Measurements from ENCODE around the gene ORM2. TPM values are rescaled to one million over a fixed set of nuclear protein-coding genes. Genes with fewer than 3 reads are reported as not detected.

The ORM2 gene
- polyA plus RNA-seq, 1 of the 3 experiments (the other 2 are of a cell fraction), result not detected

GRCh38 chr9:114364134-114365041, 34.7 kb downstream of the ORM2 start:
- H3K36me3 ChIP-seq (replicated peaks in 1 of 2; ENCODE audit: control insufficient read depth in 1 of 2, insufficient read depth in 2 of 2, low read length in 1 of 2), result no peaks in the 10 kb centered on the region
- no peaks in the 10 kb centered on the region for H3K9me3 ChIP-seq
- H3K9me2 ChIP-seq, result no peaks in the 10 kb centered on the region
- H3K9ac ChIP-seq, result no peak overlapping the region
- no peak overlapping the region for H2AFZ ChIP-seq (ENCODE audit: low read depth)
- no peaks in the 10 kb centered on the region for H3K79me2 ChIP-seq (ENCODE audit: insufficient read depth)
- 0 out of 2 replicates have a peak overlapping the region, but pooled peaks have one; percentile 19 for H3K4me2 ChIP-seq
- TF ChIP-seq FOXJ3 (CRISPR knock-in tag; IDR thresholded peaks at IDR 0.05) (no peak), CHD2 (IDR thresholded peaks at IDR 0.05; ENCODE audit: low read length, partially characterized antibody) (no peak), USF1 (IDR thresholded peaks at IDR 0.05; ENCODE audit: borderline replicate concordance, low read depth) (no peak), NRF1 (IDR thresholded peaks at IDR 0.05; ENCODE audit: low read depth, low read length) (no peak), EP300 (IDR thresholded peaks at IDR 0.05; ENCODE audit: borderline replicate concordance in 1 of 2, low read depth in 1 of 2, low read length in 1 of 2) (no peak), TCF12 (IDR thresholded peaks at IDR 0.05) (no peak), EZH2phosphoT487 (IDR thresholded peaks at IDR 0.05; ENCODE audit: borderline replicate concordance, low read depth) (no peak), NFIC (IDR thresholded peaks at IDR 0.05; ENCODE audit: borderline replicate concordance) (no peak), REST (IDR thresholded peaks at IDR 0.05; ENCODE audit: low read depth, low read length) (no peak), RAD21 (IDR thresholded peaks at IDR 0.05; ENCODE audit: low read length) (no peak), RCOR1 (IDR thresholded peaks at IDR 0.05; ENCODE audit: low read length) (no peak), POLR2AphosphoS5 (IDR thresholded peaks at IDR 0.05; ENCODE audit: low read depth, low read length) (no peak), MXI1 (IDR thresholded peaks at IDR 0.05; ENCODE audit: low read depth, low read length) (no peak), FOSL2 (IDR thresholded peaks at IDR 0.05; ENCODE audit: borderline replicate concordance, low read depth) (no peak)
- no peak overlapping the region for H3K4me3 ChIP-seq (ENCODE audit: low read depth in 2 of 2, low read length in 1 of 2)
- H4K20me1 ChIP-seq (ENCODE audit: insufficient read depth), result no peaks in the 10 kb centered on the region
- peak overlapping the region in 1 of 2 experiments; percentile 42; a peak in 2 of 4 replicates for H3K27ac ChIP-seq (ENCODE audit: low read depth in 2 of 2, low read length in 1 of 2)
- H3F3A ChIP-seq (replicated peaks; ENCODE audit: insufficient read depth), result peaks cover 3% of the 10 kb centered on the region
- no peaks in the 10 kb centered on the region for H3K27me3 ChIP-seq (ENCODE audit: insufficient read depth)
- H3K4me1 ChIP-seq (ENCODE audit: control insufficient read depth in 1 of 2, insufficient read depth in 2 of 2, low read depth in 1 of 2, low read length in 1 of 2), result peaks cover 0 to 5% of the 10 kb centered on the region in 2 experiments; a peak in 1 of 4 replicates
- no peak for DNase-seq
- ChIA-PET POLR2A (no interaction called here), CTCF (interaction anchor here (1.0 to 1.1 kb wide), 2 partner anchors 27 to 282 kb away, joined by 3 read pairs; no protein-coding TSS in a partner anchor)
- WGBS (ENCODE audit: low lambda C conversion rate), result 78% methylated on average over 4 of the region's 6 CpGs

Data from SK-N-SH (cell line).